H9 (cell line): Measurements from ENCODE around the gene TARP.
"Not testable (repeated sequence)": the region's sequence is repeated elsewhere in the genome, so short reads cannot be mapped to it uniquely, and the experiment has no call there.

Experiments used
- DNase-seq: peaks from one replicate; pipeline ENCODE4 v3.0.0-alpha.2; 2017
- H2AFZ ChIP-seq: one replicate; pipeline ENCODE4 v1.6.1; 2013; ENCODE audit warnings: mild to moderate bottlenecking, low read length, control low read depth, moderate library complexity
- H2AK5ac ChIP-seq: 2 replicates; pipeline ENCODE4 v1.6.1; 2013; ENCODE audit warnings: low read length, control low read depth, mixed read lengths; ENCODE audit not compliant: insufficient read length
- H2BK120ac ChIP-seq: one replicate; pipeline ENCODE4 v1.6.1; 2013; ENCODE audit warnings: low read depth, mild to moderate bottlenecking, low read length, control low read depth, inconsistent platforms; ENCODE audit not compliant: poor library complexity, severe bottlenecking
- H2BK12ac ChIP-seq: 2 replicates; pipeline ENCODE4 v1.6.1; 2013; ENCODE audit warnings: low read length, control low read depth, mixed read lengths, low read depth; ENCODE audit not compliant: insufficient read length
- H2BK15ac ChIP-seq: 2 replicates; pipeline ENCODE4 v1.6.1; 2013; ENCODE audit warnings: low read depth, low read length, control low read depth
- H2BK20ac ChIP-seq: one replicate; pipeline ENCODE4 v1.6.1; 2013; ENCODE audit warnings: low read depth, mild to moderate bottlenecking, low read length, control low read depth, inconsistent platforms; ENCODE audit not compliant: poor library complexity, severe bottlenecking
- H2BK5ac ChIP-seq: 2 replicates; pipeline ENCODE4 v1.6.1; 2013; ENCODE audit warnings: low read length, control low read depth, mixed read lengths; ENCODE audit not compliant: insufficient read length
- H3K14ac ChIP-seq: 2 replicates; pipeline ENCODE4 v1.6.1; 2013; ENCODE audit warnings: low read length, control low read depth; ENCODE audit not compliant: insufficient read depth
- H3K18ac ChIP-seq: 2 replicates; pipeline ENCODE4 v1.6.1; 2013; ENCODE audit warnings: low read depth, mild to moderate bottlenecking, mixed read lengths, low read length, control low read depth; ENCODE audit not compliant: insufficient read length
- H3K23ac ChIP-seq: 2 replicates; pipeline ENCODE4 v1.6.1; 2013; ENCODE audit warnings: low read length, control low read depth, mixed read lengths, low read depth; ENCODE audit not compliant: insufficient read length
- H3K23me2 ChIP-seq: 2 replicates; pipeline ENCODE4 v1.6.1; 2013; ENCODE audit warnings: low read depth, mild to moderate bottlenecking, mixed read lengths, low read length, control low read depth; ENCODE audit not compliant: insufficient read length, poor library complexity, severe bottlenecking
- H3K27ac ChIP-seq: 2 replicates; pipeline ENCODE4 v1.5.1; 2013; ENCODE audit warnings: low read length, control low read depth, mixed read lengths, low read depth; ENCODE audit not compliant: insufficient read length
- H3K27me3 ChIP-seq: 2 replicates; pipeline ENCODE4 v1.6.1; 2013; ENCODE audit warnings: low read length, control low read depth, inconsistent platforms; ENCODE audit not compliant: insufficient read depth
- H3K4ac ChIP-seq: 2 replicates; pipeline ENCODE4 v1.6.1; 2013; ENCODE audit warnings: low read depth, mild to moderate bottlenecking, control low read depth, inconsistent platforms, low read length, moderate library complexity
- H3K4me1 ChIP-seq: 2 replicates; pipeline ENCODE4 v1.6.1; 2013; ENCODE audit warnings: low read length, control low read depth, inconsistent platforms; ENCODE audit not compliant: insufficient read depth
- H3K4me2 ChIP-seq: 2 replicates; pipeline ENCODE4 v1.6.1; 2013; ENCODE audit warnings: low read length, control low read depth, mixed read lengths; ENCODE audit not compliant: insufficient read length, insufficient read depth
- H3K56ac ChIP-seq: 2 replicates; pipeline ENCODE4 v1.6.1; 2013; ENCODE audit warnings: low read depth, mild to moderate bottlenecking, mixed read lengths, low read length, control low read depth; ENCODE audit not compliant: insufficient read length
- H3K79me1 ChIP-seq: 2 replicates; pipeline ENCODE4 v1.6.1; 2013; ENCODE audit warnings: low read depth, mild to moderate bottlenecking, moderate library complexity, low read length, control low read depth, inconsistent platforms; ENCODE audit not compliant: insufficient read depth, poor library complexity, severe bottlenecking
- H3K79me2 ChIP-seq: 2 replicates; pipeline ENCODE4 v1.6.1; 2013; ENCODE audit warnings: low read length, control low read depth, inconsistent platforms; ENCODE audit not compliant: insufficient read depth
- H3K9ac ChIP-seq: 2 replicates; pipeline ENCODE4 v1.6.1; 2013; ENCODE audit warnings: low read length, control low read depth, mixed read lengths; ENCODE audit not compliant: insufficient read length; ENCODE audit errors: extremely low read depth
- H3K9me3 ChIP-seq: one replicate; pipeline ENCODE4 v1.6.1; 2013; ENCODE audit warnings: low read depth, low read length, inconsistent platforms; ENCODE audit not compliant: control insufficient read depth
- H3T11ph ChIP-seq: one replicate; pipeline ENCODE4 v1.6.1; 2013; ENCODE audit warnings: mild to moderate bottlenecking, low read length, control low read depth, inconsistent platforms
- H4K20me1 ChIP-seq: one replicate; pipeline ENCODE4 v1.6.1; 2013; ENCODE audit not compliant: control insufficient read depth, insufficient read length, insufficient read depth
- H4K5ac ChIP-seq: 2 replicates; pipeline ENCODE4 v1.6.1; 2013; ENCODE audit warnings: low read depth, mild to moderate bottlenecking, mixed read lengths, low read length, control low read depth; ENCODE audit not compliant: insufficient read length
- H4K8ac ChIP-seq: replicated peaks from 2 replicates; pipeline ENCODE4 v1.6.1; 2013; ENCODE audit warnings: low read length, control low read depth, mixed read lengths, low read depth; ENCODE audit not compliant: insufficient read length
- H4K91ac ChIP-seq: 2 replicates; pipeline ENCODE4 v1.6.1; 2013; ENCODE audit warnings: low read depth, mild to moderate bottlenecking, moderate library complexity, mixed read lengths, low read length, control low read depth; ENCODE audit not compliant: insufficient read length
- H3K27ac Mint-ChIP-seq, 3 experiments: 2 replicates in 2 of 3; 3 replicates in 1 of 3; pipeline ENCODE4 v1.8.0; 2020 to 2021; ENCODE audit warnings: mixed read lengths in 3 of 3, mild to moderate bottlenecking in 1 of 3, moderate library complexity in 1 of 3
- H3K27me3 Mint-ChIP-seq: 2 replicates; pipeline ENCODE4 v1.8.0; 2021; ENCODE audit warnings: low read depth, mild to moderate bottlenecking, moderate library complexity, mixed read lengths
- H3K36me3 Mint-ChIP-seq, 3 experiments: 2 replicates in 2 of 3; 3 replicates in 1 of 3; pipeline ENCODE4 v1.8.0; 2020 to 2021; ENCODE audit warnings: low read depth in 3 of 3, mixed read lengths in 3 of 3; ENCODE audit not compliant: insufficient read depth in 1 of 3
- H3K4me1 Mint-ChIP-seq, 2 experiments: 2 replicates each; pipeline ENCODE4 v1.8.0; 2020; ENCODE audit warnings: mixed read lengths in 2 of 2
- H3K4me3 Mint-ChIP-seq, 2 experiments: 2 replicates in 1 of 2; 3 replicates in 1 of 2; pipeline ENCODE4 v1.8.0; 2020 to 2021; ENCODE audit warnings: mild to moderate bottlenecking in 2 of 2, mixed read lengths in 2 of 2, moderate library complexity in 1 of 2
- H3K9me3 Mint-ChIP-seq, 2 experiments: 2 replicates in 1 of 2; 3 replicates in 1 of 2; pipeline ENCODE4 v1.8.0; 2020; ENCODE audit warnings: mild to moderate bottlenecking in 2 of 2, mixed read lengths in 2 of 2, moderate library complexity in 1 of 2
- CTCF ChIP-seq: fragments of 200-600 bp; sonication (generic); conservative IDR thresholded peaks from 3 replicates; pipeline ENCODE4 v1.8.0; 2021; ENCODE audit warnings: antibody characterized with exemption, mild to moderate bottlenecking
- WGBS: extraction: QIAGEN DNeasy Blood & Tissue Kit; methylation state at CpG from one replicate; pipeline ENCODE4 v1.1.7; 2013; ENCODE audit warnings: missing lambda C conversion rate, low lambda C conversion rate, mixed read lengths; ENCODE audit not compliant: insufficient read length; ENCODE audit errors: extremely low coverage; 5-methylcytosine and 5-hydroxymethylcytosine counted together

The TARP gene

GRCh38 chr7:38241071-38241470 lies 32.4 kb downstream of the TARP start:
- no peak for DNase-seq
- no peaks in the 10 kb centered on the region for H3K27me3 ChIP-seq
- no peak overlapping the region for H3K18ac ChIP-seq
- no peaks in the 10 kb centered on the region for H3K4me1 ChIP-seq
- no peak overlapping the region for H3K4ac ChIP-seq
- no peaks in the 10 kb centered on the region for H3K79me2 ChIP-seq
- H4K8ac ChIP-seq, result no peak overlapping the region
- no peak for TF ChIP-seq CTCF
- Mint-ChIP-seq H3K4me1 (no peaks in the 10 kb centered on the region), H3K36me3 (no peaks in the 10 kb centered on the region), H3K27ac (no peak overlapping the region), H3K9me3 (no peaks in the 10 kb centered on the region), H3K4me3 (no peak overlapping the region), H3K27me3 (no peaks in the 10 kb centered on the region)
- no peaks in the 10 kb centered on the region for H3K9me3 ChIP-seq
- no peak overlapping the region for H2AK5ac ChIP-seq
- no peak overlapping the region for H3K23ac ChIP-seq
- no peak overlapping the region for H3T11ph ChIP-seq
- no peak overlapping the region for H3K4me2 ChIP-seq
- no peak overlapping the region for H2BK20ac ChIP-seq
- H4K91ac ChIP-seq, result no peak overlapping the region
- no peaks in the 10 kb centered on the region for H4K20me1 ChIP-seq
- no peak overlapping the region for H2AFZ ChIP-seq
- no peak overlapping the region for H2BK120ac ChIP-seq
- no peak overlapping the region for H2BK15ac ChIP-seq
- no peaks in the 10 kb centered on the region for H3K79me1 ChIP-seq
- no peak overlapping the region for H2BK12ac ChIP-seq
- no peak overlapping the region for H4K5ac ChIP-seq
- H3K56ac ChIP-seq, result no peak overlapping the region
- no peak overlapping the region for H3K9ac ChIP-seq
- H3K27ac ChIP-seq, result no peak overlapping the region
- no peak overlapping the region for H2BK5ac ChIP-seq
- no CpG with 5 or more reads among the region's 3 CpGs for WGBS
- H3K14ac ChIP-seq, result no peak overlapping the region
- no peaks in the 10 kb centered on the region for H3K23me2 ChIP-seq

GRCh38 chr7:38239129-38239528 lies 34.3 kb downstream of the TARP start:
- H3K9me3 ChIP-seq, H4K91ac ChIP-seq, H4K20me1 ChIP-seq, H3T11ph ChIP-seq, H2BK5ac ChIP-seq, H2AK5ac ChIP-seq, H3K4me1 Mint-ChIP-seq, H3K79me1 ChIP-seq, DNase-seq, H3K23me2 ChIP-seq, H3K4me2 ChIP-seq, H3K27ac Mint-ChIP-seq, H3K4me3 Mint-ChIP-seq, H2BK12ac ChIP-seq, H3K36me3 Mint-ChIP-seq, H3K27me3 ChIP-seq, H3K18ac ChIP-seq, H3K9ac ChIP-seq, H2BK120ac ChIP-seq, H2AFZ ChIP-seq, H3K27ac ChIP-seq, H4K5ac ChIP-seq, H3K14ac ChIP-seq, H2BK20ac ChIP-seq, H3K9me3 Mint-ChIP-seq, H3K4me1 ChIP-seq, H4K8ac ChIP-seq, H3K4ac ChIP-seq, H3K23ac ChIP-seq, H3K79me2 ChIP-seq, H2BK15ac ChIP-seq, H3K27me3 Mint-ChIP-seq, H3K56ac ChIP-seq: not testable (repeated sequence)
- WGBS, result no CpG with 5 or more reads among the region's 10 CpGs
